ENCODE measurements around the gene NEU2. TPM values are rescaled to one million over a fixed set of nuclear protein-coding genes. Genes with fewer than 3 reads are reported as not detected.

Gene NEU2
- polyA plus RNA-seq, 1 experiment, result not detected

GRCh38 chr2:233010569-233011267 is 21.8 kb upstream of the NEU2 start:
- TF ChIP-seq CTCF (IDR thresholded peaks at IDR 0.05; ENCODE audit: insufficient read depth, low read depth, low read length), result no peak
- no peak overlapping the region for H3K4me3 ChIP-seq (ENCODE audit: low read depth, low read length)
- ChIA-PET CTCF (no interaction called here), POLR2A (no interaction called here)
- no peaks in the 10 kb centered on the region for H3K36me3 ChIP-seq (ENCODE audit: control insufficient read depth, insufficient read depth, low read length)
- DNase-seq (ENCODE audit: low read depth), result no peak
- no peaks in the 10 kb centered on the region for H3K27me3 ChIP-seq (ENCODE audit: control insufficient read depth, insufficient read depth, low read length)

- ChIA-PET CTCF (interaction anchor here (1.4 kb wide), 1 partner anchor 42 kb away, joined by 3 read pairs; no protein-coding TSS in a partner anchor), POLR2A (no interaction called here)
- no peak for DNase-seq (ENCODE audit: low read depth)
- H3K36me3 ChIP-seq (ENCODE audit: control insufficient read depth, insufficient read depth, low read length), result no peaks in the 10 kb centered on the region
- no peak overlapping the region for H3K4me3 ChIP-seq (ENCODE audit: low read depth, low read length)
- H3K27me3 ChIP-seq (ENCODE audit: control insufficient read depth, insufficient read depth, low read length), result no peaks in the 10 kb centered on the region
- TF ChIP-seq CTCF (IDR thresholded peaks at IDR 0.05; ENCODE audit: insufficient read depth, low read depth, low read length), result no peak
Observed at GRCh38 chr2:233011268-233011650, 21.2 kb upstream of the NEU2 start.

- CTCF ChIA-PET, result interaction anchor here (1.4 kb wide), 1 partner anchor 41 kb away, joined by 3 read pairs; no protein-coding TSS in a partner anchor
- no peak for TF ChIP-seq CTCF (IDR thresholded peaks at IDR 0.05; ENCODE audit: insufficient read depth, low read depth, low read length)
- Histone ChIP-seq H3K27me3 (ENCODE audit: control insufficient read depth, insufficient read depth, low read length) (no peaks in the 10 kb centered on the region), H3K4me3 (ENCODE audit: low read depth, low read length) (no peak overlapping the region), H3K36me3 (ENCODE audit: control insufficient read depth, insufficient read depth, low read length) (no peaks in the 10 kb centered on the region)
- POLR2A ChIA-PET, result no interaction called here
- DNase-seq (ENCODE audit: low read depth), result no peak
Observed at GRCh38 chr2:233011702-233012131, 20.8 kb upstream of the NEU2 start.

GRCh38 chr2:233012301-233012971 is 20.0 kb upstream of the NEU2 start:
- TF ChIP-seq CTCF (IDR thresholded peaks at IDR 0.05; ENCODE audit: insufficient read depth, low read depth, low read length), result no peak
- DNase-seq (ENCODE audit: low read depth), result no peak
- Histone ChIP-seq H3K4me3 (ENCODE audit: low read depth, low read length) (no peak overlapping the region), H3K36me3 (ENCODE audit: control insufficient read depth, insufficient read depth, low read length) (no peaks in the 10 kb centered on the region), H3K27me3 (ENCODE audit: control insufficient read depth, insufficient read depth, low read length) (no peaks in the 10 kb centered on the region)
- ChIA-PET CTCF (interaction anchor here (1.4 kb wide), 1 partner anchor 41 kb away, joined by 3 read pairs; no protein-coding TSS in a partner anchor), POLR2A (no interaction called here)

- TF ChIP-seq CTCF (IDR thresholded peaks at IDR 0.05; ENCODE audit: insufficient read depth, low read depth, low read length), result no peak
- H3K27me3 ChIP-seq (ENCODE audit: control insufficient read depth, insufficient read depth, low read length), result no peaks in the 10 kb centered on the region; the same call in 1 of the 2 replicates
- CTCF ChIA-PET, result no interaction called here
- DNase-seq (ENCODE audit: low read depth), result no peak
- POLR2A ChIA-PET, result no interaction called here
- H3K36me3 ChIP-seq (ENCODE audit: control insufficient read depth, insufficient read depth, low read length), result no peaks in the 10 kb centered on the region
- H3K4me3 ChIP-seq (ENCODE audit: low read depth, low read length), result no peak within 1 kb of the TSS
Observed at GRCh38 chr2:233013027-233013461, 19.4 kb upstream of the NEU2 start, which contains the start of gene NGEF. Gene NGEF (minus strand): TSS chr2:233013256. CDS start chr2:232974890, 38,366 bp downstream.
